ENCODE data around the gene SLC38A4.

The SLC38A4 gene

DNA sequence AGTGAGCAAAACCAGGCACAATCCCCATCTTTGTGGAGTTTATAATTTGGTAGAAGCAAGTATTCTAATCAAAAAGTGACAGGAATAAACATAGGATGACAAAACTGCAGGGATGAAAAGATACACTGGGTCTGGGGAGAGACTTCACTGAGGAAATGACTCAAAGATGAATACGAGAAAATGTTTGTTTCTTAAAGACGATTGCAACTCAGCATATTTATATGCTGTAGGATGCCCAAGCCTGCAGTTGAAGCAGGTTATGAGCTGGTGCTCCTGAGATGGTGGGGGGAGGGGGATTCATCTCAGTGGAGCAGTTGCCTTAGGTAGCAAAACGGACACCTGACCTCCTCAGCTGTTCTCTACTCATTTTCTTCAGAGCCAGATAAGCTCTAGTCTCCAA lies 13.4 kb upstream of the SLC38A4 start:
- no peak overlapping the region for H3K9ac ChIP-seq (ENCODE audit: low read length)
- H4K20me1 ChIP-seq (ENCODE audit: insufficient read depth, low read length) = no peaks in the 10 kb centered on the region
- no peak overlapping the region for H3K4me2 ChIP-seq (ENCODE audit: low read length)
- no peaks in the 10 kb centered on the region for H3K79me2 ChIP-seq (ENCODE audit: low read length)
- no peak overlapping the region for H3K4me3 ChIP-seq (ENCODE audit: low read length)
- no peaks in the 10 kb centered on the region; the same call in 1 of the 2 replicates for H3K27me3 ChIP-seq (ENCODE audit: low read depth, low read length)
- H3K36me3 ChIP-seq (replicated peaks; ENCODE audit: low read depth, low read length) = no peaks in the 10 kb centered on the region
- TF ChIP-seq, protein P1, sequence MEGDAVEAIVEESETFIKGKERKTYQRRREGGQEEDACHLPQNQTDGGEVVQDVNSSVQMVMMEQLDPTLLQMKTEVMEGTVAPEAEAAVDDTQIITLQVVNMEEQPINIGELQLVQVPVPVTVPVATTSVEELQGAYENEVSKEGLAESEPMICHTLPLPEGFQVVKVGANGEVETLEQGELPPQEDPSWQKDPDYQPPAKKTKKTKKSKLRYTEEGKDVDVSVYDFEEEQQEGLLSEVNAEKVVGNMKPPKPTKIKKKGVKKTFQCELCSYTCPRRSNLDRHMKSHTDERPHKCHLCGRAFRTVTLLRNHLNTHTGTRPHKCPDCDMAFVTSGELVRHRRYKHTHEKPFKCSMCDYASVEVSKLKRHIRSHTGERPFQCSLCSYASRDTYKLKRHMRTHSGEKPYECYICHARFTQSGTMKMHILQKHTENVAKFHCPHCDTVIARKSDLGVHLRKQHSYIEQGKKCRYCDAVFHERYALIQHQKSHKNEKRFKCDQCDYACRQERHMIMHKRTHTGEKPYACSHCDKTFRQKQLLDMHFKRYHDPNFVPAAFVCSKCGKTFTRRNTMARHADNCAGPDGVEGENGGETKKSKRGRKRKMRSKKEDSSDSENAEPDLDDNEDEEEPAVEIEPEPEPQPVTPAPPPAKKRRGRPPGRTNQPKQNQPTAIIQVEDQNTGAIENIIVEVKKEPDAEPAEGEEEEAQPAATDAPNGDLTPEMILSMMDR (IDR thresholded peaks at IDR 0.05; ENCODE audit: low read depth, low read length) = no peak
- no peak for TF ChIP-seq EZH2phosphoT487 (IDR thresholded peaks at IDR 0.05; ENCODE audit: low read depth)
- H2AFZ ChIP-seq (ENCODE audit: low read depth, low read length) = no peak overlapping the region
- H3K27ac ChIP-seq (ENCODE audit: low read length) = no peak overlapping the region
- H3K9me3 ChIP-seq (ENCODE audit: insufficient read depth, low read length) = no peaks in the 10 kb centered on the region
- no peaks in the 10 kb centered on the region for H3K4me1 ChIP-seq (ENCODE audit: low read length)

- Histone ChIP-seq H3K27ac (ENCODE audit: low read length) (no peak overlapping the region), H3K9me3 (ENCODE audit: insufficient read depth, low read length) (no peaks in the 10 kb centered on the region), H3K4me3 (ENCODE audit: low read length) (no peak overlapping the region), H3K79me2 (ENCODE audit: low read length) (no peaks in the 10 kb centered on the region), H3K4me2 (ENCODE audit: low read length) (no peak overlapping the region), H3K9ac (ENCODE audit: low read length) (no peak overlapping the region), H4K20me1 (ENCODE audit: insufficient read depth, low read length) (no peaks in the 10 kb centered on the region), H3K4me1 (ENCODE audit: low read length) (no peaks in the 10 kb centered on the region), H3K36me3 (replicated peaks; ENCODE audit: low read depth, low read length) (no peaks in the 10 kb centered on the region), H2AFZ (ENCODE audit: low read depth, low read length) (no peak overlapping the region), H3K27me3 (ENCODE audit: low read depth, low read length) (no peaks in the 10 kb centered on the region; the same call in 1 of the 2 replicates)
- TF ChIP-seq, protein P1 (IDR thresholded peaks at IDR 0.05; ENCODE audit: low read depth, low read length) = no peak
- no peak for TF ChIP-seq EZH2phosphoT487 (IDR thresholded peaks at IDR 0.05; ENCODE audit: low read depth)
These were observed 10.0 kb upstream of the SLC38A4 start for GRCh38 chr12:46835785-46836184.

DNA sequence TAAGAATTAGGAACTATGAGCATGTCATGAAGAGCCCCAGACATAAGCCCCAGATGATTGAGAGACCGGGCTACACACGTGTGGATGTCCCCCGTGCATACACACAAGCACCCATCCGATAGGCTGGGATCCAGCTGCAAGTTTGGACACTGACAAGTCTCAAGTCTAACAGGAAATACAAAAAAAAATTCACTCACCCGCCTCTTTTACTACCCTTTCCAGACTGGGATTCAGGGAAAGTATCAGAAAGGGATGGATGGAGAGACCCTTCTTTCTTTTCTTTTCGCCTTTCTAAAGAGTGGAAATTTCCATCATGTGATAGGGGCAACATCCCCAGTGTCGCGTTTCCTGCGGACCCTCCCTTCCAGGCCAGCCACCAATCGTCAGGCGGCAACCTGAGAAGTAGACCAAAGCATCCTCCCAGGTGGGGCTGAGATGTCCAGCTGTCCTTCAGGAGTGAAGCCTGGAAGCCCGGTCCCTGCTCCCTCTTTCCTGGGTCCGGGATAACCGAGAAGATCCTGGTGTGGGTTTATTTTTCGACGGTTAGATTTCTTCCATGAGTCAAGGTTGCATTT lies 6.4 kb upstream of the SLC38A4 start:
- Histone ChIP-seq H3K36me3 (replicated peaks; ENCODE audit: low read depth, low read length) (no peaks in the 10 kb centered on the region), H3K9ac (ENCODE audit: low read length) (no peak overlapping the region), H3K27ac (ENCODE audit: low read length) (no peak overlapping the region), H3K79me2 (ENCODE audit: low read length) (no peaks in the 10 kb centered on the region), H3K27me3 (ENCODE audit: low read depth, low read length) (no peaks in the 10 kb centered on the region), H3K4me3 (ENCODE audit: low read length) (no peak overlapping the region), H3K9me3 (ENCODE audit: insufficient read depth, low read length) (no peaks in the 10 kb centered on the region), H4K20me1 (ENCODE audit: insufficient read depth, low read length) (no peaks in the 10 kb centered on the region), H2AFZ (ENCODE audit: low read depth, low read length) (no peak overlapping the region), H3K4me2 (ENCODE audit: low read length) (no peak overlapping the region), H3K4me1 (ENCODE audit: low read length) (no peaks in the 10 kb centered on the region)
- no peak for TF ChIP-seq EZH2phosphoT487 (IDR thresholded peaks at IDR 0.05; ENCODE audit: low read depth)
- TF ChIP-seq, protein P1 (IDR thresholded peaks at IDR 0.05; ENCODE audit: low read depth, low read length) = no peak

DNA sequence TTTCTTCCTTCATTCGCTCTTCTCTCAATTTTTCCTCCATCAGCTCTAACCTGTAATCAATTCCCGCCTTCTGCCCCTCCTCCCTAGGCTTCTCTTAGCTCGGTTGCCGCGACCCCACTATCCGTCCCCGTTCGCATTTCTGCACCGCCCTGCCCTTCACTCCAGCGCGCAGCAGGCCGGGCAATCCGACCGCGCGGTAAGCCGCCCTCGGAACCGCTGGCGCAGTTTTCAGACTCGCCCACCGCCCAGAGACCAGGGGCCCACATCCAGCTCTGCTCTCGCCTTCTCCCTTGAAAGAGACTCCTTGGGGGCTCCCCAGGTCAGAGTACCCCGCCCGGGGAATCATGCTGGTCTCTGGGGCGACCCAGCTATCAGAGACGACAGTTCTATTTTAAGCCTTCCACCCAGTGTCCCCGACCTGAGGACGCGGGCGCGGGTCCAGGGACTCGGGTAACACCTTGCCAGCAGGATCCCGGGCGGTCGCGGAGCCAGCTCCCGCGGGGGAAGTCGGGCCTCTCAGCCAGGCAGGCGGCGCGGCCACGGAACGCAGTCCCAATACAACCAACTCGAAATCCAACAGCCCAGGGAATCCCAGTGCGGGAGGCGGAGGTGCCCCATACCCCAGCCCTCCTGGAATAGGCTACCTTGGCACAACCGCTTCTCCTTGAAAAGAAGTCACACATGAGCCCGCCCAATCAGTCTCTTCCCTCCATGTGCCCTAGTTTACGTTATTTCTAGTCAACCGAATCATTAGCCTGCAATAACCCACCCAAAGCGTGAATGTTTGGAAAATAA lies 5.7 kb upstream of the SLC38A4 start:
- Histone ChIP-seq H3K27me3 (ENCODE audit: low read depth, low read length) (no peaks in the 10 kb centered on the region), H3K9me3 (ENCODE audit: insufficient read depth, low read length) (no peaks in the 10 kb centered on the region), H3K4me1 (ENCODE audit: low read length) (no peaks in the 10 kb centered on the region), H3K36me3 (replicated peaks; ENCODE audit: low read depth, low read length) (no peaks in the 10 kb centered on the region), H4K20me1 (ENCODE audit: insufficient read depth, low read length) (no peaks in the 10 kb centered on the region), H3K27ac (ENCODE audit: low read length) (no peak overlapping the region), H3K9ac (ENCODE audit: low read length) (no peak overlapping the region), H3K4me2 (ENCODE audit: low read length) (no peak overlapping the region), H2AFZ (ENCODE audit: low read depth, low read length) (no peak overlapping the region), H3K79me2 (ENCODE audit: low read length) (no peaks in the 10 kb centered on the region), H3K4me3 (ENCODE audit: low read length) (no peak overlapping the region)
- TF ChIP-seq, protein P1 (IDR thresholded peaks at IDR 0.05; ENCODE audit: low read depth, low read length) = no peak
- TF ChIP-seq EZH2phosphoT487 (IDR thresholded peaks at IDR 0.05; ENCODE audit: low read depth) = no peak
